ENCODE measurements around the gene NPBWR2.
A peak's percentile ranks its signal among the peaks of the same experiment; 100 is the strongest.

The NPBWR2 gene

DNA sequence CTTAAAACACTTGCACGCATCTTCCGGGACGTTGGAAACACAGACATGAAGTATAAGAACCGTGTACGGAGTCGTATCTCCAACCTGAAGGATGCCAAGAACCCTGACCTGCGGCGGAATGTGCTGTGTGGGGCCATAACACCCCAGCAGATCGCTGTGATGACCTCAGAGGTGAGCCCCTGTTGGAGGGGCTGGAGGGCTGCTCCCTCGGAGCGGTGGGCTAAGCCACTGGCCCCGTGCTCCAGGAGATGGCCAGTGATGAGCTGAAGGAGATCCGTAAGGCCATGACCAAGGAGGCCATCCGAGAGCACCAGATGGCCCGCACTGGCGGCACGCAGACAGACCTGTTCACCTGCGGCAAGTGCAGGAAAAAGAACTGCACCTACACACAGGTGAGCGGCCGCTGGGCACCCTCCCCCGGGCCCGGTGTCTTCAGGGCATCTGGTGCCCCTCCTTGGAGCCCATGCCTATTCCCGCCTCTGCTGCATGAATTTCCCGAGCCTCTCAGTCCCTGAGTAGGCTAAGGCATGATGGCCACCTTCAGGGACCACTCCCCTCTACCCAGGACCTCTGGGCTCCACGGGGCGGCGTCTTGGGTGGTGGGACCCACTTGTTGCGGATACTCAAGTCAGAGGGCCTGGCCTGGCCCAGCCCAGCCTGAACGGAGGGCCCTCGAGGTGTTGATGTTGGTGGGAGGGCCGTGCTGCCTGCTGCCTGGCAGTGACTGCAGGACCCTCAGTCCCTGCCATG is 36.9 kb downstream of the NPBWR2 start:
- no peak for DNase-seq

DNA sequence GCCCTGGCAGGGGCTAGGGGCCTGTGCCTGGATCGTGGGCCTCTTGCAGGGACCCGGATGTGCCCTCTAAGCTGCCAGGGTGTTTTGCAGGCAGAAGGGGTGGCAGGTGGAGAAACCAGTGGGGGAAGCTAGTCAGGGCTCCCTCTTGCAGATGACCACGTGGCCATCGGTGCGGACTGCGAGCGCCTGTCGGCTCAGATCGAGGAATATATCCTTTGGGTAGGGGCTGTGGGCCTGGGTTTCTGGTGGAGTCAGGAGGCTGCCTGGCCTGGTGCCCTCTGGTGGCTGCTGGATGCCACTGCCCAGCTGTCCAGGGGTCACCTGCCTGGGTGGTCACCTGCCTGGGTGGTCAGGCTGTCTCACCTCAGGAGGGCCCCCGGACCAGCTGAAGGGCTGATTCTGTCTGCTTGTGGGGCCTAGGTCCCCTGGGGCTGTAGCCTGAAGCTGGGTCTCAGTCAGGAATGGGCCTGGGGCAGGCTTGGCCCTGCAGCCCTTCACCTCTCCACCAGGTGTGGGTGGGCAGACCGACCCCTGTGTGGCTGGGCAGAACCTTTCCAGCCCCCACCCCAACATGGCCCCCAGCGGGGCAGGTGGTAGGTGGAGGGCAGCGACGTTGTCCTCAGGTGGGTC is 37.6 kb downstream of the NPBWR2 start:
- peak in 1 of 2 experiments; percentile 29 for DNase-seq

DNA sequence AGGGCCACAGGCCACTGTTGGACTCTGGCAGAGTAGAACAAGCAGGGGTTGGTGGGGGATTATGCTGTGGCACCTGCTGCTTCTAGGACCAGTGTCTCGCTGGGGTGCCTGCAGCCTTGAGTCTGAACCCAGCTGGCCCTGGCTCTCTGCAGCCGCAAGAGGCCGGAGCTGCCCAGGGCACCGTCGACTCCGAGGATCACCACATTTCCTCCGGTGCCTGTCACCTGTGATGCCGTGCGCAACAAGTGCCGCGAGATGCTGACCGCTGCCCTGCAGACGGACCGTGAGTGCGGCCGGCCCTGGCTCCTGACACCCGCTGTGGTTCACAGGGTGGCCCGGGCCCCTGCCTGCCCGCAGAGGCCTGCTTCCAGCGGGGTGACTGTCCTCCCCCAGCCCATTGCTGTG is 38.2 kb downstream of the NPBWR2 start:
- no peak for DNase-seq

DNA sequence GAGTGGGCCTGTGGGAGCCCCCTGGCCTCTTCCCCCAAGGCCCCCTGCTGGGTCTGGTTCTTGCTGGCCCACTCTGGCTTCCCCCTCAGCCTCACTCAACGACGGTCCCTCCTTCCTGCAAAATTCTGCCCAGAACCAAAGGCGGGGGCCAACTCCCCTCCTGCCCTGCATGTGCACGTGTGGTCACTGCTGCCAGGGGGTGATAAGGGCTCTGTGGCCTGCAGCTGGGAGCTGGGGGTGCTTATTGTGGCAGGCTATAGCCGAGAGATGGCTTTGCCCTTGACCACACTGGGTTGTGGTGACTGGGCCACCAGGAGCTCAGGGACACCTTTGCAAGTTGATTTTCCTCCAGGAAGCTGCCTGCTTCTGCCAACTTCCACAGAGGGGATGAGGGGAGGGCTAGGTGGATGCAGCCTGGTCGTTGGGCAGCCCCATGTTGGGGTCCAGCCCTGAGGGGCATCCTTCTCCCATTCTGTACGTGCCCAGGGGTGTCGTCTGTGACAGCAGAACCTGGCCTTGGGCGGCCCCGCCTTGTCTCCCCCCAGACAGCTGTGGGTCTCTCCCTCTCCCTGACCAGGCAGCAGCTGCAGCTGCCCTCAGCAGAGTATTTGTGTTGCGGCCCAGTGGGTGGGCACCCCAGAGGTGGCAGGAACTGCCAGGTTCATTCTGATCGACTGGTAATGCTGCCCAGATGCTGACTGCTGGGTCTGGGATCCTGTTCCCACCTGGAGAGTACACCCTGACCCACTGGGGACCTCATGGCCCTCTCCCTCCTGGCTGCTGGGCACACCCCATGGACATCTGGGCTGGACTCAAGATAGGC is 38.8 kb downstream of the NPBWR2 start:
- DNase-seq: no peak

DNA sequence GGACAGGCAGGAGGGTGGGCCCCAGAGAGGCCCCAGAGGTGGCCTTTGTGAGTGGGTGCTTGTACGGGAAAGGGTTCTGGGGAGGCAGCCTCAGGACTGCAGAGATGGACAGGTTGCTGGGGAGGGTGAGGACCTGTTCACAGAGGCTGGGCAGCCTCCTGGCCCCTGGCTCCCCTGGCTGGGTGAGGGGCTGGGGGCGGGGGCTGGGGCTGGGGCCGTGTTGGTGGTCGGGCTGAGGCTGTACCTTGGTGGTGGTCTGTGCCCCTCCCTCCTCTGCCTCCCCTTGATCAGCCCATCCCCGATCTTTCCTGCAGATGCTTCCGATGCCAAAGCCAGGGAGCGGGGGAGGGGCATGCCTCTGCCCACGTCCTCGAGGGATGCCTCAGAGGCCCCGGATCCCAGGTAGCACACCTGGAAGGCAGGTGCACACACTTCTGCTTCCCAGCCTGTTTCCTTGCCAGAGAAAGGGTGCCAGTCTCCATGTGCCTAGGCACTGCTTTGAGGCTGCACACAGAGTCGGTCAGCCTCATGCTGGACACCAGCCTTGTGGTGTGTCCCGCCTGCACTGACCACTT is 39.5 kb downstream of the NPBWR2 start:
- no peak for DNase-seq

DNA sequence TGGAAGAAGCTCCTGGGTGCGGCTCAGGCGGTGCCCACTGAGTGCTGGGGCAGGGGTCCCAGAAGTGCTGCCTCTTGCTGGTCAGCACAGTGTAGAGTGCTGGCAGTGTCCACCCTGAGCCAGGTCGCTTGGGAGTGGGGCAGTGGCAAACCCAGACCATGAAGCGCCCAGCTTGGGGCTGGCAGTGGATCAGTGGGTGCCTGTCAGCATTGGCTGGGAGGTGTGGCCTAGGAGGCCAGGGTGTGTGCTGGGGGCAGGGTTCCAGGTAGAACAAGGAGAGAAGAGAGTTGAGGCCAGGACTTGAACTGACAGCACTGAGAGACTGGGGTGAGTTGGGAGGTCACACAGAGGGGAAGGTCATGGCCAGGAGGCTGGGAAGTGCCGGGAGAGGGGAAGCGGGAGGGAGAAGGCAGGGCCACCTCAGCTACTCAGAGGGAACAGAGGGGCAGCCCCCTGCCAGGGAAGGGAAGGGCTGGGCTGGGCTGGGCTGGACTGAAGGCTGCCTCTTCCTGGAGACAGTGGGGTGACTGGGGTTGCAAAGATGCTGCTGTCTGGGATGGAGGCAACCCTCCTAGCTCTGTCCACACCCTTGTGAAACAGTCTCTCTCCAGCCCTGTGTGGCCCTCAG is 40.2 kb downstream of the NPBWR2 start:
- DNase-seq: peak in 1 of 2 experiments; percentile 24

DNA sequence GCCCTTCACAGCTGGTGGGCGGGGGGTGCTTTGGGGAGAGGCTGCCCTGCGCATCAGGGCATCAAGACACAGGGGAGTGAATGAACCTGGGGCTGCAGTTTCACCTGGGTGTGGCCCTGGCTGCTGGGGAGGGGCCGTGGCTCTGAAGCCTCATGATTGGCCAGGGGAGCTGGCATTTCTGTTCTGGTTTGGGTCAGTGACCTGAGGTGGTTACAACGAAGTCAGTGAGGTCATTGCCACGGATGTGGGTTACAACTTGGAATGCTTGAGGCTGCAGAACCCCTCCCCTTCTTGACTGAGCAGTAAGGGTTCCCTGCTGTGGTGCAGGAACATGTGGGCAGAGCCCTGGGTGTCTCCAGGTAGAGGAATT is 41.4 kb downstream of the NPBWR2 start:
- peak; percentile 83 to 91 for DNase-seq

DNA sequence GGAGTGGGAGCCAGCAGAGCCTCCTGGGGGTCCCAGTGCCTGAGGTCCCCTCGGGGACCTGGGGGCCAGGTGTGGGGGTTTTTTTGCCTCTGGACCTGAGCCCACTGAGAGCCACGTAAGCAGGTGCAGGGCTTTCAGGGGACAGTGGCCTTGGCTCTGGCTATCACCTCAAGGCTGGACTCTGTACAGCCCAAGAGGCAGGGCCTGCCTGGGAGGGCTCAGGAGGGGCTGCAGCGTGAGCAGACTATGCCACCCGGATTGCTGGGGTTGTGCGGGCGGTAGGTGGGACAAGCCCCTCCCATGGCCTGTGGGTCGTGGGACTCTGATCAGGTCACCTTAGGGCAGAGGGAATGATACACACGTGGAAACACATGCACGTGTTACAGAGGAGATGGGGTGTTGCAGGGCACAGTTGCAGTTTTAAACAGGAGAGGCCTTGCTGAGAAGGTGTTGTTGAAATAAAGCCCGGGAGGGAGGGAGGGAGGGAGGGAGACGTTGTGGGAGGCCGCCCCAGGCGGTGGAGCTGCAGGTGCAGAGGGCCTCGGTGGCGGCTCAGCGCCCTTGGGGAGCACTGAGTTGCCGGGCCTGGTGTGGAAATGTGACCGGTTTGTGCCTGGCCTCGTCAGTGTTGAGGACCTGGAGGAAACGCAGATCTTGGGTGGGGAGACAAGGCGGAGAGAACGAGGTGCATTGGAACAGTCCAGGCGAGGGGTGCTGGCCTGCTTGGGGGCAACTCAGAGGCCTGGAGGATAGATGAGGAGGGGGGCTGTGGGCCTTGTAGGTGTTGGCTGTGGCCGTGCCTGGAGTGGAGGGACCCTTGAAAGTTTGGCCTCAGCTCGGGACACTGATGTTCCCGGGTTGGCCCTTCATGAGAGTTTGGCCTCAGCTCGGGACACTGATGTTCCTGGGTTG is 42.0 kb downstream of the NPBWR2 start:
- DNase-seq: no peak

DNA sequence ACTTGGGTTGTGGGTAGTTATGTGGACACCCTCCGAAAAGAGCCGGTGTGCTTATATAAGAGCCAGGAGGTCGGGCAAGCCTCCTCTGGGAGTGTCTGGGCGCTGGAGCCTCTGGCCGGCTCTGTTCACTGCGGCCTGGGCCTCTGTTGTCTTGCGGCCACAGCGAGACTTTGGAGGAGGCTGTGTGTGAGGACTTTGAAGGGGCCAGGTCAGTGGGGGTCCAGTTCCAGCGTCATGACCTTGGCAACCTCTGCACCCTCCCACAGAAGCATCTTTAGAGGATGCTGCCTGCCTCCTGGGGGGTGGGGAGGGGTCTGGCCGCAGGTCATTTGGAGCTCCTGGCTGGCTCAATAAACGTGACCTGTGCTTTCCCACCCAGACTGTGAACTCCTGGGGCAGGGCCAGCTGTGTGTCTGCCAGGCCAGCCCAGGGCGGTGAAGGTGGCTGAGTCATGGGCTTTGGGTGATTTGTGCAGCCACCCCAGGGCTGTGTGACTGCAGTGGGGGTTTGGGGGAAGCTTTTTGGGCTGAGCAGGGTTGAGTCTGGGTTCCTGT is 43.1 kb downstream of the NPBWR2 start:
- DNase-seq: peak in 1 of 2 experiments; percentile 27

DNA sequence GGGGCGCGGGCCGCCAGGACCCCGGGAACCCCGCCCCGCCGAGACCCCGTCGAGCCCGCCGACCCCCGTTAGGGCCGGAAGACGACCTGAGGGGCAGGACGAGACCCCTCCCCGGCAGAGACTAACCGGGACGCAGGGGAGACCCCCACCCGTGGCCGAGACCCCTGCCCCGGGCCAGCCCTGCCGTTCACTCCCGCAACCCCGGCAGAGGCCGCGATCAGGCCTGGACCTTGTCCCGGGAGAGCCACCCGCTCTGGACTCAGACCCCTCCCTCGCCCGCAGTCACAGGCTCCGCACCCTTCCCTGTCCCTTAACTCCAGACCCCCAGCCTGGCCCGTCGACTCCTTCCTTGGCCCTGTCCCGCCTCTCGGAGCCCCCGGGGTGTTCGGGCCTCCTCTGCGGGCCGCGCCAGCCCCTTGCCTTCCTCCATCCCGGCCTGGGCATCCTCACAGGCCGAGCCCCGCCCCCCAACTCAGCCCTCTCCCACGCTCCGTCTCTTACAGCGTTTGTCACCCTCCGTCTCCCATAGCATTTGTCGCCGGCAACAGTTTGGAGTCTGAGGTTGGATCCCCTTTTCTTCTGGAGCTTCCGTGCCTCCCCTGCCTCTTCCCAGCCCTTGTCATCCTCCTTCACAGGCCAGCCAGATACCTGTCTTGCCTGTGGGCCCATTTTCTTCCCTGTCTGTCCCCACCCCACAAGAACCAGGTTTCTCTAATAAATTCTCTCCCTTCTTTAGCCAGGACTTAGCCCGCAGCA is 43.8 kb downstream of the NPBWR2 start:
- DNase-seq: peak in 1 of 2 experiments; percentile 24

DNA sequence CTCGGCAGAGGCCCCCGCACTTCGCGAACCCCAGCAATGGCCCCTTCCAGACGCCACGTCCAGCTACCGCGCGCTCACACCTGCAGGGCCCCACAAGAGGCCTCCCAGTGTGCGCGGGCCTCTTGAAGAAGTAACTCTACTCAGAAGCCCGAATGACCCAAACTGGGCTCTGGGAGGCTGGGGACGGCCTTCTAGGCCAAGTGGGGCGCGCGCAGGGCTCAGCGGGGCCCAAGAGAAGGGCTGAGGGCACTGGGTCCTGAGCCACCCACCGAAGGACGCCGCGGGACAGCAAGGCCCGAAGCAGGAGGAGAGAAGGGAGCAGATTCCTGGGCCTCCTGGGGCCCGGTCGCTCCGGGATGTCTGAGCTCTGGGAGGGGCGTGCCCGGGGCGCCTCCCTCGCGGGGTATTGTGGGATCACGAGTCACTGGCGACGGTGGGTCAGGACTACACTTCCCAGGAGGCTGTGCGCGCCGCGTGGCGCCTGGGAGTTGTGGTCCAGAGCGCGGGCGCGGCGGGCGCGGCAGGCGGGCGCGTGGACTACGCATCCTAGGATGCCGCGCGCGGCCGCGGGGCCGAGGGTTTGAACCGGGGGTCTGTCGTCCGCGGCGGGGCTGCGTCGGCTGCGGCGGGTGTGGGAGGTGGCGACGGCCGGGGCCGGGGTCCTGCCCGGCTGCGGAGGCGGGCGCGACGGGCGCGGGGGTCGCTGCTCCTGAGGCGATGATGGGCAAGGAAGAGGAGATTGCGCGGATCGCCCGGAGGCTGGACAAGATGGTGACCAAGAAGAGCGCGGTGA is 44.6 kb downstream of the NPBWR2 start, which contains the start of gene TCEA2:
Gene TCEA2, plus strand, starts transcription at position 603 of the 793 bp plus-strand sequence. Its CDS starts 115 bp downstream, at position 718.
- peak; percentile 90 to 96 for DNase-seq

DNA sequence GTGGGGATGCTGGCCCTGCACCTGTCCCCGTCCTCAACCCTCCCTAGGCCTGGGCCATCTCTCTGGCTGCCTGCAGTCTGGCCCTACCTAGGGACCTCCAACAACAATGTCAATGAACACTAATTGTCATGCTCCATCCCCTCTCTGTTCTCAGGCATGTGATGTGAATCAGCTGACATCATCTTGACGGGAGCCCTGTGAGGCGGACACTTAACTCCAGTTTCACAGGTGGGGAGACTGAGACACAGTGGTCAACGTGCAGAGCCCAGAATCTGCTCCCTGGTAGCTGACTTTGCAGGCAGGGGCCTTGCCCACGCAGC is 45.1 kb downstream of the NPBWR2 start:
- DNase-seq: no peak

DNA sequence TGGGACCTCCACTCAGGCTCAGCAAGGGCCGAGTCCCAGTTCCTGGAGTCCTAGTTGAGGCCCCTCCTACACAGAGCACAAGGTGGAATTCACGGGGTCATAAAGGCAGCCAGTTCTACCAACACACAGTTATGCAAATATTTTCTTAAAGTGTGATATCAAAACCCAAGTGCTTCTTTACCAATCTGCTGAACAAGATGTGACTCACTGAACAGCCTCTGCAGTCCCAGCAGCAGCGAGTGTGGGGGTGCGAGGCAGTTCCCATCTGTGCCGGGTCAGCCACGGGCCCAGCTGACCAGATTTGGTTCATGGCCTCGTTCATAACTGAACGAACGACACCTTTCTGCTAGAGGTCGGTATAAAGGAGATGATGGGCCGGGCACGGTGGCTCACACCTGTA is 48.8 kb downstream of the NPBWR2 start:
- no peak for DNase-seq

DNA sequence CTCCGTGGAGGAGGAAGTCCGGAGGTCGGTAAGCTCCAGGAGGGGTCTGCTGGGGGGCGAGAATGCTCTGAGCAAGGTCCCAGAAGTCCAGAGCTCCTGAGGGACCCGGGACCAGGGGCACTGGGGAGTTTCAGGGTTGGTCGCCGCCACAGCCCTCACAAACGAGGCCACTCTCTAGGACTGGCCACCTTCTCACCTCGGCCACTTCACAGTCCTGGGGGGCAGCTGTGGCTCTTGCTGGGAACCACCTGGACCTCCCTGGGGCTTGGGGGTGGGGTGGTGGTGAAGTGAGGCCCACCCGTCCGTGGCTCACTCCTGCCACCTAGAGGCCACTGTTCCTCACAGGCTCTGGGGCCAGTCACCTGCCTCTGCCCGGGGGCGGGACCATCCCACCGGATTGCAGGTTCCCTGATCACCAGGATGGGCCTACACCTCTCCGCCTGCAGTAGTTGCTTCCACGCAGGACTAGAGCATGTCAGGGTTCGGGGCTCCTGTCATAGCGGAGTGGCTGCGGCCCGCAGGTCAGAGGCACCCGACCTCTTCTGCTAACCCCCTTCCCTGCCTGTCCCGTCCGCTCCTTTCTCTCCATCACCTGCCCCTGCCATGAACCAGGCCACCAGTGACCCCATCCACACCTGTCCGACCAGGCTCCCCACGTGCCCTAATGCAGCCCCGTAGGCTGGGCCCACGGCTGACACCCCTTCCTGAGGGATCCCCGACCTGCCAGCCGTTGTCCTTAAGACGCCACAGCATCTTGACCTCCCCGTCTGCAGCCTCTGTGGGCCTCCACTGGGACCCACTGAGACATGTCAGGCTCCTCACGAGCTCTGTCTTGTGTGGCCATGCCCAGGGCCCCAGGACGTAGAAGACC is 49.5 kb downstream of the NPBWR2 start:
- DNase-seq: peak; percentile 54 to 60

DNA sequence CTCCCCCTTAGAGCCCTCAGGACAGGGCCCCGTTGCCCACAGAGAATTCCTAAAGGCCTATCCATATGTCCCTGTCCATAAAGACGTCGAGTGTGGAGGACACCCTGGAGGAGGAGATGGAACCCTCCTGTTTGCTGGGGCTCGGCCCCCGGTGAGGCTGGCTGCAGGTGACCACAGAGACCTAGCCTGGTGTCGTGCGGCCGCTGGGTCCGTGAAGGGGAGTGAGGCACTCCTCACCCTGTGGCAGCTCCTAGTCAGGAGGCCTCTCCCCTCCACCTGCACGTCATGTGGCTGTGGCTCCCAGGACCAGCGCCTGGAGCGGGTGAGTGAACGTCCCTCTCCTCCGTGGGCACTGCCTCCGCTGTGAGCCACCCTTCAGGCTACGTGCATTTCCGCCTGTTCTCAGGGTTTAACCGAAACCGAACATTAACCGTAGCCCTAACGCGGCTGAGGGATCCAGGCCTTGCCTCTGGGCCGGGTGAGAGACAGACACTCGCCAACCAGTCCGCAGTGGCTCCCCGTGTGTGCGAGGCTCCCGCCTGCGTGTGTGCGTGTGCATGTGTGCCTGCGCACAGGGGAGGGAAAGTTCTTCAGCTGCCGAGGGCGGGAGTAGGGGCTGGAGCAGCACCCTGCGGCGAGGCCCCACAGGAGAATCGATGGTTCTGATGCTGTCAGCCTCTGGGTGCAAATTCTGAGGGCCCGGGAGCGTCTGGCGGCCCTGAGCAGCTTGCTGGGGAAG is 50.3 kb downstream of the NPBWR2 start:
- no peak for DNase-seq

DNA sequence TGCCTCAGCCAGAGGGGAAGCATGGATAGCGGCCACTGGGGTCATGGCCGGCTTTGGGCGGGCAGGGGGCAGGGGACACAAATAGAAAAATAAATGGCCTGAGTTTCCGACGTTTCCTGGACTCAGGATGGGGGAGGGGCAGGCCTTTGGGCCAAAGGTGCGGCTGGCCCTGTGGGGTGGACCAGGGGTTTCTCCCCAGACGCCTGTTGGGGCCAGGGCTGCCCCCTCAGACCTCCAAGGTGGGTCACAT is 50.8 kb downstream of the NPBWR2 start:
- no peak for DNase-seq

DNA sequence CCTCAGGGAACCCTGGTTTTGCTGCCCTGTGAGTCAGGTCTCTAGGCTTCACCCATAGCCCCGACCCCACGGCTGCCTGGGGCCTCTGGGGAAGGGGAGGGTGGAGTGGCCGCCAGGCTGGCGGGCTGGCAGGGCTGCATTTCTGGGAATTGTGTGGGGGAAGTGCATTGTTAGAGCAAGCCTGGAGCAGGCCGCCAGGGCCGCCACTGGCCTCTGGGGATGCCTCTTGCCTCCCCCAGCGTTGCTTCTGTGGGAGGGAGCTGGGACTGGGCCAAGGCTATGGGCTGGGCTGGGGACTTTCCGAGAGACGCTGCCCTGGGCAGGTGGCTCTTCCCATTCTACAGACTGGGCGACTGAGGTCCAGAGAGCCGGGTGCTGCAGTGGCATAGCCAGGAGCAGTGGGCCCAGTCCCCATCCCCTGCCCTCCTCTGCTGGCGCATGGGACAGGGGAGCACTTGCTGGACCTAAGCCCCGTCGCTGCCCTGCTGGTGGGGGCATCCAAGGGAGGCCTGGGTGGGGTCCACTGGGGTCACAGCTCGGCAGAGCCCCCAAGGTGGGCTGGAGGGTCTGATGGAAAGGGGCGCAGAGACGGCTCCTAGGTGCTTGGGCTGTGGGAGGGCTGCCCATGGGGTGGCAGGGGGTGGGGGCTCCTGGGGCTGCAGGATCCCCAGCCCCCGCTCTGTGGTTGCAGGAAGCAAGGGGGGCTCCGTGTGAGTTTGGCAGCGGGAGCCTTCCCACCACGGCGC is 51.3 kb downstream of the NPBWR2 start:
- no peak for DNase-seq

All from SW 1271 (cell line).